ENCODE data around the gene RFTN1.

- no peak for TF ChIP-seq CTCF (IDR thresholded peaks at IDR 0.05)
- TF ChIP-seq EZH2 (IDR thresholded peaks at IDR 0.05; ENCODE audit: borderline replicate concordance, insufficient read depth, low read depth, low read length, poor library complexity, severe bottlenecking), result no peak
Observed at GRCh38 chr3:16486201-16486600, 27.3 kb downstream of the RFTN1 start.
